ENCODE measurements around the gene MALT1. TPM values are rescaled to one million over a fixed set of nuclear protein-coding genes. Genes with fewer than 3 reads are reported as not detected.

MALT1 gene
- total RNA-seq, 1 experiment from 2014 or later, result 34.0 TPM

- CTCF ChIA-PET, result no interaction called here
- intact Hi-C loops (cut with micrococcal nuclease; ENCODE audit: unreplicated experiment), result no loop called here
- H3K4me1 ChIP-seq (ENCODE audit: control insufficient read depth, insufficient read depth, low read length), result no peaks in the 10 kb centered on the region
- in situ Hi-C loops (cut with HindIII; ENCODE audit: low pct_unique_long_range_greater_than_20kb, low sequenced_read_pairs), result no loop called here
- TF ChIP-seq REST (IDR thresholded peaks at IDR 0.05; ENCODE audit: insufficient read depth in 1 of 2, low read depth in 2 of 2, low read length in 1 of 2), result no peak
- no peak for TF ChIP-seq TCF7L2 (IDR thresholded peaks at IDR 0.05; ENCODE audit: low read depth, low read length)
- no peaks in the 10 kb centered on the region for H3K9me3 ChIP-seq (ENCODE audit: control insufficient read depth, insufficient read depth, low read depth, low read length)
- H3K4me3 ChIP-seq (ENCODE audit: low read depth in 2 of 2, low read length in 2 of 2), result no peak overlapping the region
- H3K27me3 ChIP-seq (ENCODE audit: control insufficient read depth, insufficient read depth, low read length), result no peaks in the 10 kb centered on the region
- H3K27ac ChIP-seq (ENCODE audit: low read length), result no peak overlapping the region
- ATAC-seq (no peak), DNase-seq (ENCODE audit: low read depth, low spot score) (no peak)
- BruUV-seq (replicated peaks), result no TSS peak
- POLR2A ChIA-PET, result no interaction called here
- H3K36me3 ChIP-seq (ENCODE audit: control insufficient read depth, insufficient read depth, low read length), result no peaks in the 10 kb centered on the region
Measured at GRCh38 chr18:58657081-58657480, 14.2 kb upstream of the MALT1 start.

DNA sequence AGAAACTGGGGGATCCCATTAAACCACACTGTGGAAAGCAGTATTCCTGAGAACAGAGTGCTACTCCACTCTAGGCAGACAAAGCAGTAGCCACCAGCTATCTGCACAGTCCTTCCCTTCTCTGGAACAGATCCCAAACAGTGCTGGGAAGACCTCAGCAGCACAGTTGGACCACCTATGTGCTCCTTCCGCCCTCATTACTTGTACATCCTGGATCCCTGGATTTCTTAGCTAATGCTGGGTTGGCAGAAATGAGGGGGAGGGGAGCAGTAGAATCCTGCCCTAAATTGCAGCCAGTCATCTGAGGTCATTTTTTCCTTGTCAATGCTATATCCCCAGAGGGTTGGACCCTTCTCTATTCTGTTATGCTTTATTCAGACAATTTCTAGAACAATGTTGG, 13.8 kb upstream of the MALT1 start:
- intact Hi-C loops (cut with micrococcal nuclease; ENCODE audit: unreplicated experiment) (no loop called here), in situ Hi-C loops (cut with HindIII; ENCODE audit: low pct_unique_long_range_greater_than_20kb, low sequenced_read_pairs) (no loop called here)
- Histone ChIP-seq H3K27me3 (ENCODE audit: control insufficient read depth, insufficient read depth, low read length) (no peaks in the 10 kb centered on the region), H3K4me1 (ENCODE audit: control insufficient read depth, insufficient read depth, low read length) (no peaks in the 10 kb centered on the region), H3K4me3 (ENCODE audit: low read depth in 2 of 2, low read length in 2 of 2) (no peak overlapping the region), H3K9me3 (ENCODE audit: control insufficient read depth, insufficient read depth, low read depth, low read length) (no peaks in the 10 kb centered on the region), H3K36me3 (ENCODE audit: control insufficient read depth, insufficient read depth, low read length) (no peaks in the 10 kb centered on the region), H3K27ac (ENCODE audit: low read length) (no peak overlapping the region)
- ATAC-seq, result no peak
- ChIA-PET CTCF (no interaction called here), POLR2A (no interaction called here)
- TF ChIP-seq CTCF (IDR thresholded peaks at IDR 0.05), result no peak
- no peak for TF ChIP-seq SIN3A (IDR thresholded peaks at IDR 0.05; ENCODE audit: borderline replicate concordance, insufficient read depth, low read depth, low read length)
- TF ChIP-seq TCF7L2 (IDR thresholded peaks at IDR 0.05; ENCODE audit: low read depth, low read length), result no peak
- TF ChIP-seq POLR2AphosphoS5 (IDR thresholded peaks at IDR 0.05; ENCODE audit: low read depth, low read length), result no peak
- no peak for DNase-seq (ENCODE audit: low read depth, low spot score)
- BruUV-seq (replicated peaks), result no TSS peak

GRCh38 chr18:58659691-58660090, 11.6 kb upstream of the MALT1 start:
- H3K27me3 ChIP-seq (ENCODE audit: control insufficient read depth, insufficient read depth, low read length), result no peaks in the 10 kb centered on the region
- in situ Hi-C loops (cut with HindIII; ENCODE audit: low pct_unique_long_range_greater_than_20kb, low sequenced_read_pairs), result no loop called here
- no peaks in the 10 kb centered on the region for H3K4me1 ChIP-seq (ENCODE audit: control insufficient read depth, insufficient read depth, low read length)
- ATAC-seq, result no peak
- DNase-seq (ENCODE audit: low read depth, low spot score), result no peak
- BruUV-seq (replicated peaks), result no TSS peak
- CTCF ChIA-PET, result no interaction called here
- H3K36me3 ChIP-seq (ENCODE audit: control insufficient read depth, insufficient read depth, low read length), result no peaks in the 10 kb centered on the region
- POLR2A ChIA-PET, result no interaction called here
- TF ChIP-seq TCF7L2 (IDR thresholded peaks at IDR 0.05; ENCODE audit: low read depth, low read length) (no peak), REST (IDR thresholded peaks at IDR 0.05; ENCODE audit: insufficient read depth in 1 of 2, low read depth in 2 of 2, low read length in 1 of 2) (no peak), CTCF (IDR thresholded peaks at IDR 0.05) (no peak), SIN3A (IDR thresholded peaks at IDR 0.05; ENCODE audit: borderline replicate concordance, insufficient read depth, low read depth, low read length) (no peak), POLR2AphosphoS5 (IDR thresholded peaks at IDR 0.05; ENCODE audit: low read depth, low read length) (no peak)
- H3K27ac ChIP-seq (ENCODE audit: low read length), result no peak overlapping the region; the same call in 1 of the 2 replicates
- no peak overlapping the region for H3K4me3 ChIP-seq (ENCODE audit: low read depth in 2 of 2, low read length in 2 of 2)
- H3K9me3 ChIP-seq (ENCODE audit: control insufficient read depth, insufficient read depth, low read depth, low read length), result no peaks in the 10 kb centered on the region
- intact Hi-C loops (cut with micrococcal nuclease; ENCODE audit: unreplicated experiment), result no loop called here
